Measurements from ENCODE around the gene SCIMP.
"Not testable (repeated sequence)": the region's sequence is repeated elsewhere in the genome, so short reads cannot be mapped to it uniquely, and the experiment has no call there.

Gene SCIMP

DNA sequence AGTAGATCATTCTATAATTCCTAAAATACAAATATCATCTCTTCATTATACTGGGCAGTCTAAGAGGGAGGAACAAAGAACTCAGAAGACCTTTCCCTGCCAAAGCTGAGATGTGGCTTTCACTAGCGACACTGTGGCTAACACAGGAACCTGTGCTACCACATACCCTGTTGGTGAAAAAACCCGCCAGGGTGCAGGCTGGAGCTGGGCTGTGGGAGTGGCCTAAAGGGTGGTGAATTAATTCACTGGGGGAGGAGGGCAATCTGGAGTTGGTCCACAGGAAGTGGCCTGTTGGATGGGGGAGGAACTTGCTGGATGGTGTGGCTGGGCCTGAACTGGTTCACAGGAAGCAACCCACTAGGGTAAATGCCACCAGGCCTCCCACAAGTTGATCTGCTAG lies 50.4 kb downstream of the SCIMP start:
- no peak for DNase-seq (ENCODE audit: low read depth, low spot score)

DNA sequence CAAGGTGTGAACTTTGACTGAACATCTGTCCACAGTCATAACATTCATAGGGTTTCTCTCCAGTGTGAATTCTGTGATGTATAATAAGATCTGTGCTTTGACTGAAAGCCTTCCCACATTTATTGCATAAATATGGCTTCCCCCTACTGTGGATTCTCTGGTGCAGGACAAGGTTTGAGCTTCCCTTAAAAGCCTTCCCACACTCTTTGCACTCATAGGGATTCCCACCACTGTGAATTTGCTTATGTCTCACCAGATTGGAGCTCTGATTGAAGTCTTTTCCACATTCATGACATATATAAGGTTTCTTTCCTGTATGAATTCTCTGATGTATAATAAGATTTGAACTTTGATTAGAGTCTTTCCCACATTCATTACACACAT lies 51.3 kb downstream of the SCIMP start:
- DNase-seq (ENCODE audit: low read depth, low spot score) = no peak

GRCh38 chr17:5182597-5183409 lies 51.9 kb downstream of the SCIMP start:
- DNase-seq (ENCODE audit: low read depth, low spot score) = no peak

GRCh38 chr17:5181509-5182305 lies 53.0 kb downstream of the SCIMP start:
- no peak for DNase-seq (ENCODE audit: low read depth, low spot score)

- DNase-seq (ENCODE audit: low read depth, low spot score) = no peak
Measured at GRCh38 chr17:5179003-5179402, 55.7 kb downstream of the SCIMP start.

DNA sequence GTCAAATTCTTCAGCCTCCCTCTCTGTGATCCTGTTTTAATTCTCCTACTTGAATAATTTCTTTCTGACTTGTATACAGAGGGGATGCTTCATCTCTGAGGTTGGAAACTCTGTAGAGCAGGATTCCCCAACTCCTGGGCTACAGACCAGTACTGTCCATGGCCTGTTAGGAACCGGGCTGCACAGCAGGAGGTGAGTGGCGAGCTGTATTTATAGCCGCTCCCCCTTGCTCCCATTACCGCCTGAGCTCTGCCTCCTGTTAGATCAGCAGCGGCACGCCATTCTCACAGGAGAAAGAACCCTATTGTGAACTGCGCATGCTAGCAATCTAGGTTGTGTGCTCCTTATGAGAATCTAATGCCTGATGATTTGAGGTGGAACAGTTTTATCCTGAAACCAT lies 59.6 kb downstream of the SCIMP start:
- DNase-seq (ENCODE audit: low read depth, low spot score) = not testable (repeated sequence)

DNA sequence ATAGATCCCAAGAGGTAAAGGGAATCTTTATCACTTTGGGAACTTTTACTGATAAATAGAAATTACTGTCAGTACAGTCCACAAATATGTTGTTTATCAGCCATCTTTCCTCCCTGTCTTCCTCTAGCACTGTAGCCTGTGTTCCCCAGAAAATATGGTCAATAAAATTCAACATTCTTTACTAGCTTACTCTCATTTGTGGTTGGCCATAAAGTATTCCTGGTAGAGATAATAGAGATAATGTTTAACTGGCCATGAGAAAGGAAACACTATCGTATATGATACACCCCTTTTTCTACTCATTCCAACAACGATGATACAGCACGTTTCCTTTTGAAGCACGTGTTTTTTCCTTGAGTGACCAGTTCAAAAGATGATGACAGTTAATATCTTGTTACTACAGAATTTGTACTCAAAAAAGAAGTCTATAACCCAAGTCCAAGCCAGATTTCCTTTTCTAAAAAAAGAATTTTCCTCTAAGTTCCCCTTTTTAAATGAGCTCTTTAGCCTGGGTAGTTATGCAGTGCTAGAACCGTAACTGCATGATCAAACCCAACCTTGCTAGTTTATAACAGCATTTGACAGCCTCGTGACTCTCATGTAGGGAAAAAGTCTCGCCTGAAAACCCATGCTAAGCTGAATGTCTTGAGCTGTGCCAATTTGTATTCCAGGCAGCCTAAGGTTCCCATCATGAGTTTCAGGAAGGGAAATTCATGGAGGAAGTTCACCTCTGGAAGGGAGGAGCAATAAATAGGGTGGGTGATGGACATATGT lies 68.7 kb downstream of the SCIMP start:
- not testable (repeated sequence) for DNase-seq (ENCODE audit: low read depth, low spot score)

- DNase-seq (ENCODE audit: low read depth, low spot score) = no peak
Measured at GRCh38 chr17:5164436-5164835, 70.2 kb downstream of the SCIMP start.

- not testable (repeated sequence) for DNase-seq (ENCODE audit: low read depth, low spot score)
Measured at GRCh38 chr17:5161793-5162192, 72.9 kb downstream of the SCIMP start.

DNA sequence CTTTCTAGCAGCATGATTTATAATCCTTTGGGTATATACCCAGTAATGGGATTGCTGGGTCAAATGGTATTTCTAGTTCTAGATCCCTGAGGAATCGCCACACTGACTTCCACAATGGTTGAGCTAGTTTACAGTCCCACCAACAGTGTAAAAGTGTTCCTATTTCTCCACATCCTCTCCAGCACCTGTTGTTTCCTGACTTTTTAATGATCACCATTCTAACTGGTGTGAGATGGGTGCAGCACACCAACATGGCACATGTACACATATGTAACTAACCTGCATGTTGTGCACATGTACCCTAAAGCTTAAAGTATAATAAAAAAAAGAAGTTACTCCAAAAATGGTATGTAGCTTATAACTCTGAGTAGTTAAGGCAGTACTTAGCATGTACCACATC lies 74.0 kb downstream of the SCIMP start:
- not testable (repeated sequence) for DNase-seq (ENCODE audit: low read depth, low spot score)

Measured in ELF-1 (cell line).